ENCODE measurements around the gene COL5A3.
"Not testable (repeated sequence)": the region's sequence is repeated elsewhere in the genome, so short reads cannot be mapped to it uniquely, and the experiment has no call there.

Gene COL5A3

GRCh38 chr19:9970481-9970880 lies 39.8 kb downstream of the COL5A3 start:
- no peak for DNase-seq

DNA sequence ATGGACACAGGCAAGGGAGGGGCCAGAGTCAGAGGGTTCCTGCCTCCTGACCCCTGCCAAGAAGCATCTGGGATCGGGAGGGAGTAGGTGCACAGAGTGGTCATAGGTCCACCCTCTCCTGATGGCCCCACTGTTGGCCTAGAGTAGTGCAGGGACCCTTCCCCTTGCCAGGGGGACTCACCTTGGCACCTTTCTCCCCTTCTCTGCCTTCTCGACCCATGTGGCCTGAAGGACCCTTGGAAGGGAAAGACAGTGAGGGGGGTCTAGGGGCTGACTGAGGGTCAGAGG lies 40.7 kb downstream of the COL5A3 start:
- DNase-seq: no peak

GRCh38 chr19:9968820-9969687 lies 41.2 kb downstream of the COL5A3 start:
- DNase-seq: no peak

DNA sequence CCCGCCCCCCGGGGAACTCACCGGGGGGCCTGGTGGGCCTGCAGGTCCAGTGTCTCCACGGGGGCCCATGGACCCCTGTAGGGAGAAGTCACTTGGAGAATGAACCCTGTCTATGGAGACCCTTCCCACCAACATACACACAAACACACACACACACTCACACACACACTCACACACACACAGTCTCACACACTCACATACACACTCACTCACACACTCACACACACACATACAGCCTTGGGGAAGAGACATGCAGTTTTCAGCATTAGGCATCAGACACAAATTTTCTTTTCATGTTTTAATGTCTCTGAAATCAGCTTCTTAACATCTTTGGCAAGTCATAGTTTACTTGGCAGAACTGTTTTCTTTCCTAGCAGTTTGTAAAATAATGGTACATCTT lies 43.0 kb downstream of the COL5A3 start:
- no peak for DNase-seq

- DNase-seq: no peak
Measured at GRCh38 chr19:9966448-9966847, 43.9 kb downstream of the COL5A3 start.

- DNase-seq: no peak
Measured at GRCh38 chr19:9966024-9966423, 44.3 kb downstream of the COL5A3 start.

GRCh38 chr19:9962623-9963290 lies 47.5 kb downstream of the COL5A3 start:
- DNase-seq: no peak

- no peak for DNase-seq
Measured at GRCh38 chr19:9961103-9961502, 49.2 kb downstream of the COL5A3 start.

DNA sequence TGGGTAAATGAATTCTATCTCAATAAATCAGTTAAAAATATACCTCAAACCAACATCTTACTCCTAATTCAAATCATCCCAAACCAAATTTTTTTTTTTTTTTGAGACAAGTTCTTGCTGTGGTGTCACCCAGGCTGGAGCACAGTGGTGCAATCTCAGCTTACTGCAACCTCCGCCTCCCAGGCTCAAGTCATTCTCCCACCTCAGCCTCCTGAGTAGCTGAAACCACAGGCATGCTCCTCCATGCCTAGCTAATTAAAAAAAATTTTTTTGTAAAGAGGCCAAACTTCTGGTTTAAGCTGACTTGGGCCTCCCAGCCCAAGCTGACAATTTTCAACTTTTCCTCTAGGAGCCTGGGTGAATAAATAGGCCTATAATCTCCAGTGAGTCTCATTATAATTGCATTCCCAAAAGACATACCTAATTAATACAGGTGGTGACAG lies 51.9 kb downstream of the COL5A3 start:
- DNase-seq: no peak

DNA sequence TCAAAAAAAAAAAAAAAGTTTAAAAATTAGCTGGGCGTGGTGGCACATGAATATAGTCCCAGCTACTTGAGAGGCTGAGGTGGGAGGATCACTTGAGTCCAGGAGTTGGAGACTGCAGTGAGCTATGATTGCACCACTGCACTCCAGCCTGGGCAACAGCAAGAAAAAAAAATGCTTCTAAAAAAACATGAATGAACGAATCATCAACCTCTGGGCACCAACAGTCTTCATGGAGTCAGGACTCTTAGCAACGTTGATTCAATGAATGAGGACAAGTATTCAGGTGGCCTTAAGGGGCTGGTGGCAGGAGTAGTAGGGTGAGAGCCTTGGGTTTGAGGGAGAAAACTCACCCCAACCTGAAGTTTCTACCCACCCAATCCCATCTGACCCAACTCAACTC lies 53.3 kb downstream of the COL5A3 start:
- no peak for DNase-seq

DNA sequence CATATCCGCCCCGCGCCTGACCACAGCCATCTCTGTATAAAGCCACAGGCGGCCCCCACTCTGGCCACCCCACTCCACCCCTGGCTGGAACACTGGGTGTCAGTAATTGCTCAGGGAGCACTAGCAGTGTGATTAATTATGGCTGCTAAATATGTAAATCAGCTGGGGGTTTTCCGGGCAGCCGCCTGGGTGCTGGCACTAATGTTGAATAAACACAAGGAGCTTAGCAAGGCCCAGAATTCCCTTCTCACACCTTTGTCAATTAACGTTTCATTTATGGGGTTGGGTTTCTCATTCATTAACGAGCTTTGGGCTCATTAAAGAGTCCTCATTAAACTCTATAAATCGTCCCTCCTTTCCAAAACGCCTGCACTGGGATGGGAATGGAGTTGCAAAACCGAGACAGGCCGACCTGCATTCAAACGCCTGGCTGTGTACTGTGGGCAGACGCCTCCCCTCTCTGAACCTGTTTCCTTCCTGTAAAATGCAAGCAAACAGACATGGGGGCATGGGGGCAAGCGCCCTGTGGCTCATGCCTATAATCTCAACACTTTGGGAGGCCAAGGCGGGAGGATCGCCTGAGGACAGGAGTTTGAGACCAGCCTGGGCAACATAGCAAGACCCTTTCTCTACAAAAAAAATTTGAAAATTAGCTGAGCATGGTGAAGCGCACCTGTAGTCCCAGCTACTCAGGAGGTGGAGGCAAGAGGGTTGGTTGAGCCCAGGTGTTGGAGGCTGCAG lies 56.3 kb downstream of the COL5A3 start:
- no peak for DNase-seq

DNA sequence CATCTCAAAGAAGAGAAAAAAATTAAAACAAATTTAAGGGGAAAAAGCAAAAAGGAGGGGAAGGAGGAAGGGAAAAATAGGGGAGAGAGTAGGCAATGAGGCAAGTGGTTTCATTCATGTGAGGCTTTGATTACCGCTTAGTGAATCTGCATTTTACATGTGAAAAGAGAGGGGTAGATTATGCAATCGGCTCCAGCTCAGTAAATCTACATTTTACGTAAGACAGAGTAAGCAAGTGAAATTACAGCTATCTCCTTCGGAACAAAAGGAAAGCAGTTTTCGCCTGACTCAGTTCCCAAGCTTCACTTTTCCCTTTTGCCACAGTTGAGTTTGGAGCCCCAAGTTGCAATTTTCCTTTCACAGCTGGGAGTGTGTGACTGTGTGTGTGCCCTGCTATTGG lies 58.0 kb downstream of the COL5A3 start:
- no peak for DNase-seq

- no peak for DNase-seq
Measured at GRCh38 chr19:9947441-9947840, 62.9 kb downstream of the COL5A3 start.

DNA sequence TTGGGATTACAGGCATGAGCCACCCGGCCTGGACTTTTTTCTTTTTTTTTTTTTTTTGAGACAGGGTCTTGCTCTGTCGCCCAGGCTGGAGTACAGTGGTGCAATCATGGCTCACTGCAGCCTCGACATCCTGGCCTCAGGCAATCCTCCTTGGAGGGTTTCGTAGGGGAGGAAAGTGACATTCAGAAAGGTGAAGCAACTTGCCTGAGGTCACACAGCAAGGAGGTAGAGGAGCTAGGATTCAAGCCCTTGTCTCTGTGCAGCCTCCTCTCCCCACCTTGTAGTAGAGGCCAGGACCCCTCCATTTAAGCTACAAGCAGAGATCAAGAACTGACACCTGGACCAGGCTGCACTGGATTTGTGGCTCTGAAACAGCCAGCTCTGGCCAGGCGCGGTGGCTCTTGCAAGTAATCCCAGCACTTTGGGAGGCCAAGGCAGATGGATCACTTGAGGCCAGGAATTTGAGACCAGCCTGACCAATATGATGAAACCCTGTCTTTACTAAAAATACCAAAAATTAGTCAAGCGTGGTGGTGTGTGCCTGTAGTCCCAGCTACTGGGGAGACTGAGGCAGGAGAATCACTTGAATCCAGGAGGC lies 63.7 kb downstream of the COL5A3 start:
- DNase-seq: not testable (repeated sequence)

DNA sequence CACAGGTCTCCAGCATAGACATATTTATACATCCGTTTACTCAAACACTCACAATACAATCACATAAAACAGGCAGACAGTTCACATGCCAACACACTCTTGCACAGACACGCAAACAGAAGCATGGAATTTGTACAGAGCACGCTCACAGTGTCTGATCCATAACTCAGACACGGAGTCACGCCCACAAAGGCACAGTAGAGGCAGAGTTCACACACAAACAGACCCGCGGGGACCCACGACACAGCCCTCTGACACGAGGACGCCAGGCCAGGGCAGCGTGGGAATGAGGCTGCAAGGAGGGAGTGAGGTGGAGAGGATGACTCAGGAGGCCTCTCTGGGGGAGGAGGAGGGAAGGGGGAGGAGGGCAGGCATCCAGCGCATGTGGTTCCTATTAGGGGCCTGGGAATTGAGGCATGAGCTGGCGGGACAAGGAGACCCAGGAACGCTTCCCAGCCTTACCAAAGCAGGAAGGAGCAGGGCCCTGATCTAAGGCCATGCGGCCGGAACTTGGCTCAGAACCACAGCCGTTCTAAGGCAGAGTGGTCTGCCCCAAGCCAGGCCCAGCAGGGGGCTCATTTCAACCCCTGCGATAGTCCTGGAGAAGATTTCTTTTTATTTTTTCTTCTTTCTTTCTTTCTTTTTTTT lies 64.9 kb downstream of the COL5A3 start:
- no peak for DNase-seq

- DNase-seq: no peak
Measured at GRCh38 chr19:9943744-9944143, 66.6 kb downstream of the COL5A3 start.

DNA sequence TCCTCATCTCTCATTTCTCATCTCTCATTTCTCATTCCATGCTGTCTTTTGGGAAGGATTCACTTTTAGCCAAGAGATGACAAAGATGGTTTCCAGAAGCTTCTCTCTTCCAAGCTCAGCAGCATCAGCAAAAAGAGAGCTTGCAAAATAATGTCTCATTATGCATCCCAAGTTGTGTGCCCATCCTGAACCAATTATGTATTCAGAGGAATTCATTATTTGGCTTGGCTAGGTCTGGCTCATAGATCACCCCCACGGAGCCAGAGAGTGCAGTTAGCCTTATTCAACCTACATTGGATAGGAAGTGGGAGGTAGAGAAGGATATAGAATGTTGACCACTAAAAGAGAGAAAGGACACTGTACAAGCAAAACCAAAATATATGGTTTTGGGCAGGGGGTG lies 68.6 kb downstream of the COL5A3 start:
- DNase-seq: no peak

GRCh38 chr19:9941231-9941630 lies 69.1 kb downstream of the COL5A3 start:
- DNase-seq: no peak

GRCh38 chr19:9940778-9941177 lies 69.5 kb downstream of the COL5A3 start:
- no peak for DNase-seq

GRCh38 chr19:9939301-9939913 lies 70.9 kb downstream of the COL5A3 start:
- no peak for DNase-seq

DNA sequence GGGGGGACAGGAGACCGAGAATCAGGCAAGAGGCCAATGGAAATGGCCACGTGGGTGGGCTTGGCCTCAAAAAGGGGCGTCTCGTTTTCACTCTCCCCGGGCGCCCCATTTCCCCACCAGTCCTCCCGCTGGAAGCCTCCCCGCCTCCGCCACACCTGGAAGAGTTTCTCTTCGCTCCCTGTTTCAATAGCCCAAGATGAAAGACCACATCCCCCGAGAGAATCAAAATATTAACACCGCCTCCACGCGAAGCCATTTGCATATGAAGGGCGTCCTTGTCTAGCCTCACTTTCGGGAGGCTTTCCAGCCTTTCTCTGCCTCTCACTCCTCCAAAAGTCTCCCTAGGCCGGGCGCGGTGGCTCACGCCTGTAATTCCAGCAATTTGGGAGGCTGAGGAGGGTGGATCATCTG lies 73.3 kb downstream of the COL5A3 start:
- DNase-seq: no peak

- DNase-seq: no peak
Measured at GRCh38 chr19:9936326-9937000, 73.8 kb downstream of the COL5A3 start, which contains the start of gene OLFM2. TSS of gene OLFM2 (minus strand) at chr19:9936515. CDS start at chr19:9936366, 149 bp downstream.
